HG02870 (cell line): ENCODE data around the gene C20orf202.

Experiments used
- ATAC-seq: cut with Tn5 transposase; IDR thresholded peaks from one replicate; pipeline ENCODE4 v1.9.1; 2021; ENCODE audit warnings: mild to moderate bottlenecking, moderate library complexity; ENCODE audit not compliant: unreplicated experiment

The C20orf202 gene

DNA sequence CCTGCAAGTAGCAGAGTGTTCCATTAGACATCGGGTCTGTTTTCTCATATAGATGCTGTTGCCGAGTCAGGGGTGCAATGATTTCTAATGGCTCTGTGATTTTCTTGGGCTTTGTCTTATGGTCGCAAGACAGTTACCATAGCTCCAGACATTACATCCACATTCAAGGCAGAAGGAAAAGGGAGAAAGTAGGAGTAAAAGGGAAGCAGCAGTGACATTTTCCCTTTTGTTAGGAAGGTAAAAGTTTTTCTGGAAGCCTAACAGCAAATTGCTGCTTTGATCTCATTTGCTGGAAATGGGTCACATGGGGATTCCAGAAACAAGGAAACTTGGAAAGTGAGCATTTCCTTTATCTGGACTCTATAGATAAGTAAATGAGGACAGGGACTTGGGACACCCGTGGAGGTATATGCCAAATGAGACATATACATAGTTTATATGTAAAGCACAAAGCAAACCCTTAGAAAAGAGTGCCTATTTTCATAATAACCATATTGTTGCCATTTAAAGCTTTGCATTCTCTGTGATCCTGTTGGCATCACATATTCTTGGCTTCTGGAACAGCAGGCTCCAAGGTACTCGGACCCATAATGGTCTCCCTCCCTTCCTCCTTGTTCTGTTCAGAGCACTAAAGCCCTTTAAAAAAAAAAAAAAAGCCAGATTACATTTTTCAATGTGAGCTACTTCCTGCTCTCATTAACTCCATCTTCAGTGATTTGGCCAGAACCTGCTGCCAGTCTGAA lies at the start of gene C20orf202:
Gene C20orf202, plus strand, starts transcription at position 693 of the 743 bp plus-strand sequence. CDS start 132 bp downstream, outside the sequence.
- no peak for ATAC-seq

DNA sequence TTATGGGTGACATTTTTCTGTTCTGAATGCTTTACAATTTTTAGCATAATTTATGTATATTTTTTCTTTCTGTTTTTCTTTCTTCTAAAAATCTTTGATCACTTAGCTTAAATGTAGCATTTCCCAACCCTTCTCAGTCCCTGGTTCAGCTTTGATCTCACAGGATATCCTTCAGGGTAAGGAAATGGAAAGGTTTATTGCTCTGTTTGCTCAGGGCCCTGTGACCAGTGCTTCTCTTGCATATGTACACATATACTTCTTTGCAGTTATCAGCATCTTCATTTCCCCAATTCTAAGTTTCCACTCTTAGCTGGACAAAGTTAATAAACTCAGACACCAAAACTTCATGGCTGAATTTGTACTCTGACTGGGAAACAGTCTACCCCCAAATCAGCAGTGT lies 49.0 kb upstream of the C20orf202 start:
- no peak for ATAC-seq

DNA sequence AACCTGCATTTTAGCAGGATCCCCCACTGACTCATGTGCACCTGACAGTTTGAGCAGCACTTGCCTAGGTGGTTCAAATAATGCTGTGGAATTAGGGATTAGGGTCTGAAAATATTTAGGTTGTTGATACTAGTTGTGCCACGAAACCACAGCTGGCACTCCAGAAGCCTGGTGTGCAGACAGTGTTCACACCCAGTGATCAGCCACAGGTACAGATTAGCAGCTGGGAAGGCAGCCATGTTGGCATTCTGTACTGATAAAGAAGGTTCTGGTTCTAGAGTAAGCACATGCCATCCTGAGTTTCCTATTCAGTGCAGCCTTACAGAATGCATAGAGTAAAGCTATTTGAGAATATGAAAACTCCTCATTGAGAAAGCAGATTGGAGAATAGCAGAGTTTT lies 48.6 kb upstream of the C20orf202 start:
- no peak for ATAC-seq

DNA sequence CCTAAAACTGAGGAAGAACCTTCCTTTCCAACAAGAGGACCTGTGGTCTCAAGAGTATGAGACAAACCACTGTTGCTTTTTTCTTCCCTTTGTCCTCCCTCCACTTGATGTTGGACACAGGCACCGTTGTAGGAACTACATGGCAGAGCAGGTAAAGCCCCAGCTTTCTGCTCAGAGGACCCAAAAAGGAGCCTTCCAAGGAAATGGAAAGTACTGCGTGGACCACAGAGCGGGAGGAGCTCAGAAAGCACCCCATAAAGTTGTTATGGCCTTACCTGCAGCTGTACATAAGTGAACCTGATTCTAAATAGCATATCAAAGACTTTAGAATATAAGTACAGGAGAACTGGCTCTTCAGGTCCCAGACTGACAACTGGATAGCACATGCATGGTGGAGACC lies 47.9 kb upstream of the C20orf202 start:
- no peak for ATAC-seq

DNA sequence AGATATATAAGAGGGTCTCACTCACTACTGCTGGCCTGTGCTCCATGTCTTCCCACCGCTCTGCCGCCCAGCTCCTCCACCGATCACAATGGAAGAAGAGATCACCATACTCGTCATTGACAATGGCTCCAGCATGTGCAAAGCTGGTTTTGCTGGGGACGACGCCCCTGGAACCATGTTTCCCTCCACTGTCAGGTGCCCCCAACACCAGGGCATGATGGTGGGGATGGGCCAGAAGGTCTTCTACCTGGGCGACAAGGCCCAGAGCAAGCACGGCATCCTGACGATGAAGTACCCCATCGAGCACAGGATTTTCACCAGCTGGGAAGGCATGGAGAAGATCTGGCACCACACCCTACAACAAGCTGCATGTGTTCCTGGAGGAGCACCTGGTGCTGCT lies 42.8 kb upstream of the C20orf202 start:
- no peak for ATAC-seq

DNA sequence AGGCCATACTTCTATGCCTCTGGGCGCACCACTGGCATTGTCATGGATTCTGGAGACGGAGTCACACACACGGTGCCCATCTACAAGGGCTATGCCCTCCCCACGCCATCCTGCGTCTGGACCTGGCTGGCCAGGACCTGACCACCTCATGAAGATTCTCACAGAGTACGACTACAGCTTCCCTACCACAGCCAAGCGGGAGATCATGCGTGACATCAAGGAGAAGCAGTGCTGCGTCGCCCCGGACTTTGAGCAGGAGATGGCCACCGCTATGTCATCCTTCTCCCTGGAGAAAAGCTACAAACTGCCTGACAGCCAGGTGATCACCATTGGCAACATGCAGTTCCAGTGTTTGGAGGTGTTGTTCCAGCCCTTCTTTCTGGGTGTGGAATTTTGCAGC lies 42.3 kb upstream of the C20orf202 start:
- ATAC-seq: no peak

DNA sequence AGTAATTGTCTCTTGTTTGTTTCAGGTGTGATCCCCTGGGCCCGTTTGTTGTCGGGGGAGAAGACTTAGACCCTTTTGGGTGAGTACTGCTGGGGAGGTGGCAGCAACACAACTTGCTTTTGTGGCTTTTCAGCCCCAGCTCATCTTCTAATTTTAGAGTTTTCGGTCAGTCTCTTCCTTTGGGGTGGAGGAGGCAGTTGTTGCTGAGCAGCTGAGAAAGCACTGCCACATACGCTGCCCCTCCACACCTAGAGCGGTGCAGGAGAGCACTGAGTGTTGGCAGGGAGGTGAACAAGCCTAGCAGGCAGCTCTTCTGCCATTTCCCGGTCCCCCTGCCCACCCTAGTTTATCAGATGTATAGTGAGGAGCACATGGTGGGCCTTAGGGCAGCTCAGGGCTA lies 40.1 kb upstream of the C20orf202 start:
- no peak for ATAC-seq

DNA sequence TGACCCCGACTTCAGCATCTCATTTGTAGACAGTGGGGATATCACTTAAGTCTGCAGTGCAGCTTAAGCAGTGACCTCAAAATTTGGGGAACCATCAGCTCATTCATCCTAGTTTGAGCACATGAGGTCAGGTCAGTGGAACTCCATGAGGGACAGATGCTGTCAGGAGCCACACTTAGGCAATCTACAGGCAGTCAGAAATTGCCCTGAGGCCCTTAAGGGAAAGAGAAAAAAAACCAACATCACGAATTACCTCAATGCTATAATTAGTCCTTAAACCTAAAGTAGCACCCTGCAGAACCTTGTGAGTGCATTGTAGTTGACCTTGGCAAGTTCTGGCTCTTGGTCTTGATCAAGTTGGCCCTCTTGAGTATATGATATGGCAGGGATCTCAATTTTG lies 39.6 kb upstream of the C20orf202 start:
- ATAC-seq: no peak

DNA sequence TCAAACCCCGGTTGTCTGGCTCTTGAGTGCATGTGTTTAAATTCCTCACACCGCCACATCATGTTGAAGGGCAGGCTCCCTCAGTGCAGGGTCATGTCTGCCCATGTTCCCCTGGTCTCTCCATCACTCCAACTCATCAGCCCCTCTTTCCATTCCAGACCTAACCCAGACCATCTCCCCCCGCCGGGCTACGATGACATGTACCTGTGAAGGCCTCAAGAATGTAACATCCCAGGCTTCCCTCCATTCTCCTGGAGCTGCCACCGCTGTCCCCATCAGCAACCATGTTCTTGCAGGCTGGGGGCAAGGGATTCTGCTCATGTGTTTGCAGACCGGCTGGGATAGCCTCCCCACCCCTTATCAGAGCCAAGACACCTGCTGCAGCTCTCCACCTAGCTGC lies 38.4 kb upstream of the C20orf202 start:
- ATAC-seq: no peak

DNA sequence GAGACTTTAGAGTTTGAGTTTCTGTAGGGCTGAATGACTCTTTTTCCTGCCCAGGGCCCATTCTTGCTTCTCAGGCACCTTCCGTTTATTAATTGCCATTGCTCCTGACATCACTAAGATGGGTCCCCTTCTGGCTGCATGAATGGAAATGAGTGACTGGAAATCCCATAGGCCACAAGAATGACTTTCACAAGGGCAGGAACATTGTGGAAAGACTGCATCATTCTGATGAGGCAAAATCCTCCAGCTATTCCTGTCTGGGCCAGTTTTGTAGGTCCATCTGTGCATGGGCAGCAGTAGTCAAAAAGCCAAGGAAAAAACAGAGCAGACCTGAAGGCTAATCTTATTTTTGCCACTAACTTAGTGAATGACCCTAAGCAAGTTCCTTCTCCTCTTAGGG lies 37.7 kb upstream of the C20orf202 start:
- ATAC-seq: no peak

DNA sequence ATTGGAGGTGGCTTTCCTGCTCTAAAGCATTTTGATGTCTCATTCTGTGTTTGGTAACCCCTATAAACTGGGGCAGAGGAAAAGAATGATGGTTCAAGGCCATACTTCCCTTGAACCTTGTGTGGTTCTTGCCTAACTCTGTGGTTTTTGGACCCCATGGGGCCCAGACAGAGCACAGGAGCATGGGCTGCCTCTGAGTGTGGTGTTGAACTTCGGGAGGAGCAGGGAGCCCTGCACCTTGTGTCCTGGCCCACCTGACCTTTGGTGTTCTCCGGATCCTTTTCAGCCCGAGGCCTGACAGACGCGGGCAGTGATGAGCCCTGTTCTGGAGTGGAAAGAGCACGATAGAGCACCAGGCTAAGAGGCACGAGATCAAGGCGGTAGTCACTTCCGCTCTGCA lies 37.3 kb upstream of the C20orf202 start:
- ATAC-seq: no peak

DNA sequence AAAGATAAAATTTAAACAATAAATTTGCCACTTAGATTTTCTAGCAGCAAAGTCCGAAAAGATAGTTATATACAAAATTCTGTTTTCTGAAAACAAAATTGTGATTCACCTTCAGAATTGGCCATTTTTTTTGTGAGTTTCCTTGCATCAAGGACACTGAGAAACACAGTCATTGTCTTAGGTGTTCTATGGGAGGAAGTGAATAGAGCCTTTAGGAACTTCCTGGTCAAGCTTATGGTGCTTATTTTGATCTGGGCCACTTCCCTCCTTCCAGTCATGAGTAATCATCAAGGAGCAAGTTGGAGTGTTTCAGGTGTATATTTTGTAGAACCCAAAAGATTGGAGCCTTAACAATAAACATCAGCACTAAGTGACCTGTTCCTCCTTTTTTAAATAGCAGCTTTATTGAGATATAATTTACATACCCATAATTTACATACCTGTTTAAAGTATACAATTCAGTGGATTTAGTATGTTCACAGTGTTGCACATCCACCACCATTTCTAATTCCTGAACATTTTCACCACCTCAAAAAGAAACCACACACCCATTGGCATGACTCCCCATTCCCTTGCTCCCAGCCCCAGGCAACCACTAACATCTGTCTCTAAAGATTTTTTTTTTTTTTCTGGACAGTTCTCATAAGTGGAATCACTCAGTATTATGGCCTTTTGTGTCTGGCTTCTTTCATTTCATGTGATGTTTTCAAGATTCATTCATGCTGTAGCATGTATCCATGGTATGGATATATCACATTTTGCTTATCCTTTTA lies 36.1 kb upstream of the C20orf202 start:
- no peak for ATAC-seq

DNA sequence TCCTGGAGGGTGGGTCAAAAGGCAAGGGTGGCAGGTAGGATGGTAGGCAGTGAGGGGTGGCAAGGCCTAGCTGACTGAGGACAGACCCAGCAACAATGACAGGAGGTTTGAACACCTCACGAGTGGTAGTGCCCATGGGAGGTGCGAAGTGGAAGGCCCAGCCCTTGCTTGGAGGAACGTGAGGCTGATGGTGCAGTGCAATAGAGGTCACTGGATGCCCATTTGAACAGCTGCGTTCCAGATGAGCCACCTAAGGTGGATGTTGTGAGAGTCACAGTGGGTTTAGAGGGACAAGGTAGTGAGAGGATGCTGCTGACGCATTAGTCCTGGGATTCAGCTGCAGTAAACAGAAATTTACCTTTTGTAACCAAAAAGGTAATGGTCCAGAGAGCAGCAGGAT lies 34.0 kb upstream of the C20orf202 start:
- no peak for ATAC-seq

DNA sequence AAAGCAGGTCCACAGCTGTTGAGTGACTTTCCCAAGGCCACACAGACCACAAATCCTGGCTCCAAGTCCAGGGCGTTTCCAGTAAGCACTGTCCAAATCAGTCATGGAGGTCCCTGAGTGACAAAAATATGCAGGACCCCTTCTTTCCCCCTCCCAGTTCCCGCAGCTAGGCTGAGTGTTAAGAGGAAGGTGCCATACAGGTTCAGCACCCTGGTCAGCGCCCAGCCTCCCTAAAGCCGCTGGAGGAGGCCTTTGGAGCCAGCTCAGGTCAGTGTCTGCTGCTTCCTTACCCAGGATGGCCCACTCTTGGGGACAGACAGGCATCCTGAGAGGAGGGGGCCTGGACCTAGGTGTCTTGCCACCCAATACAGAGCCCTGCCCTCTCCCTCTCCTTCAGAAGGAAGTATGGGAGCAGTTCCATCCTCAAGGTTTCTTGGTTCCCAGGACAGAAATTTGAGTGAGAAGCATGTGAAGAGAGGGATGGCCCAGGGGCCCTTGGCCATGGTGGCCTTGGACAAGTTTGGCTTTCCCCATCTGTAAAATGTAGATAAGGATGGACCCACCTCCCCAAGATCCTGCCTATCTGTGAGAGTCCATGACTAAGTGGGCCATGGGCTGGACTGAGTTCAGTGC lies 31.7 kb upstream of the C20orf202 start:
- no peak for ATAC-seq

DNA sequence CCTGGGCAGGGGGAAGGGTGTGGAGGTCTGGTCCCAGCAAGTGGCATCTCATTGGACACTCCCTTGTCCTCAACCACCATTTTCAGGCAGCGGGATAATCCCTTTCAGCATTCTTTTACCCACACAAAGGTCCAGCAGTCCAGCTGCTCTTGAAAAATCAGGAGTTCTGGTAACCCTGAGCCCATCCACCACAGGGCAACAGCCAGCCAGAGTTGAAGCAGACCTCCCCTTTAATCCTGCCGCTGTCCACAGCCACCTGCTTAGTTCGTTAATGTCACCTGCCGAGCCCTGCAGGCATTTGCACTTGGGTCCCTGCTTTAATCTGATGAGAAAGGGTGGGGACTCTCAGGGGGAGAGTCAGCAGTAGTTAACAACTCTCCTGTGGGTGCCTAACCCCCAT lies 29.6 kb upstream of the C20orf202 start:
- ATAC-seq: no peak

DNA sequence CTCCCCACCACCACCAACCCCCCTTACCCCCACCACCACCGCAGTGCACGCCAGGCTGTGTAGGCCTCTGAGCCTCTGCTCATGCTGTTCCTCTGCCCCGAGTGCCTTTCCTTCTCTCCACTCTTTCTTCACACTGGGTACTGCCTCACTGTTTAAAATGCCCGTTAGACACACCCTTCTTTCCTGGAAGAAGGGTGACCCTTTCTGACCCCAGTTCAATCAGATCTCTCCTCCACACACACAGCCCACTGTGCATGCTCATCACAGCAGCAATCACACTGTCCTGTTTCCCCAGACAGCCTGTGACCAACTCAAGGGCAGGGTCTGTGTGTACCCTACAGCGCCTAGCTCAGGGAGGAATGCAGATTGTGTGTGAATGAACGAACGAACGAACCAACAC lies 28.5 kb upstream of the C20orf202 start:
- no peak for ATAC-seq

DNA sequence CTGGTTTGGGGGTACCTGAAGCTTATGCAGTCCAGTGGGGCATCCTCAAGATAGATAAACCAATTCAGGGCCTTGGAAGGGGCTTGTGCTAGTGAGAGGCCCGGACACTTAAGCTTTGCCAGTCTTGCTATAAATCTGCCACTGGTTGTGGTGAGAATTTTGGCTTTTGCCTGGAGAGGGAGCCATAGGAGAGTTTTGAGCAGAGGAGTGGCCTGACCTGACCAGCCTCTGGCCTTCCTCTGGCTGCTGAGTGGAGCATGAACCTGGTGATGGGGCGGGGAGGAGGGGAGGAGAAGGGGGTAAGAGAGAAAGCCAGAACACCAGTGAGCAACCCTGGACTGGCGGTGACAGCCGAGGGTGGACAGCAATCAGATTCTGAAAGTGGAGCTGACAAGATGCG lies 25.6 kb upstream of the C20orf202 start:
- ATAC-seq: no peak

DNA sequence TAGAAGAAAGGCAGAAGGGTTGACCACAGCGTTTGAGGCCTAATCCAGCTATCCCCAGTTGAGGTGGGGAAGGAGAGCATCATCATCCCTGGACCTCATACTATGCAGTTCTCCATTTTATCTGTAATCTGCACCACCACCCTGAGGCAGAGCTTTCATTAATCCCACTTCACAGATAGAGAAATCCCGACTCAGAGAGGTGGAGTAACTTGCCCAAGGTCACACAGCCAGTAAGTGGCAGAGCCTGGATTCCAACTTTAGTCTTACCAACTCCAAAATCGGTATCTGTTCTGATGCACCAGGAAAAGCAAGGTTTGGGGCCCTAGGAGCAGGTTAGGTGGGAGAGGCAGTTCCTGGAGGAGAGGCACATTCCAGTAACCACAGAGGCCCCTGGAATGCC lies 25.2 kb upstream of the C20orf202 start:
- no peak for ATAC-seq

DNA sequence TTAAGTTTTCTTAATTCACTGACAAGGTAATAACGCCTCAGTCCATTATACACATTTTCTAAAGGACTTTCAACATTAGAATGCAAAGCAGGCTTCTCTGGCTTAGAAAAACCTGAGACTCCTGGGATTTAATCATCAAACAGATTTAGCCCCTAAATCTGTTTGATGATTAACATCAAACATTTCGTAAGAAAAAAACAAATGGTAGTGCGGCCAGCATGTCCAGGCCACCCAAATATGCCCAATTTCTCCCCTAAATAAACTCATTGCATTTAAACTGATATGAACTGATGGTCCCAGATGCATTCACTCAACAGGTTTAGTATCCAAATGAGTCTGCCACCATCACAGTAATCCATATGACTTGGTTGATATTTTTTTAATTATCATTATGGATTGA lies 24.6 kb upstream of the C20orf202 start:
- ATAC-seq: no peak

DNA sequence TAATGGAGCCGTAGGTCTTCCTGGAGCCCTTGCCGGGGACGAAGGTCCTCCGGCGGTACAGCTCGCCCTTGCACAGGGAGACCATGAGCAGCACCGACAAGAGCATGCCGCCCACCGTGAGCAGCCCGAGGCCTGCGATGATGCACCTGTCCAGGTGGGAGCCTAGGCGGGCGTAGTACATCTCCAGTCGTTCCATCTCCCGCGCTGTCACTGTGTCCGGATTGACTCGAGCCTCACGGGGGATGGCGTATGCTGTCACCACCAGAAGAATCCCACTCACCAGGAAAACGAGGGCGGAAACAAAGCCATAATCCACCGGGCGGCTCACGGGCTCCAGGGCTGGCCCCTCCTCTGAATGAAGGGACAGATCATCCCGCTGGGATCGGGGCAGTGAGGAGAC lies 22.3 kb upstream of the C20orf202 start:
- no peak for ATAC-seq

DNA sequence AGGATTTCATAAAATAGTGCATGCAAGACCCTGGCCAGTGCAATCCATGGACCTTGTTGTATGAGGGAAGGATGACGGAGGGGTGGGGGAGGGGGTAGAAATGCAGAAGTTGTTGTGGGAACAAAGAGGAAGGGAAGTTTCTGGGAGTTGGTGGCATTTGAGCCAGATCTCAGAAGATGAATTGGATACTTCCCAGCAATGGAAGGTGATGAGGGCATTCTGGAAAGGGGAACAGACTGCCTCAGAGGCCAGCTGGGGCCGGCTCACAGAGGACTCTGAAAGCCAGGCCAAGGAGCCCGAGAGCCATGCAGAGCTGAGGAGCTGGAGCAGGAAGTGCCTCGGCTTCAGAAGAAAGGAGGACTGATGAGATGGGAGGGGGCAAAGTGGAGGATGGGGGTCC lies 21.1 kb upstream of the C20orf202 start:
- no peak for ATAC-seq

DNA sequence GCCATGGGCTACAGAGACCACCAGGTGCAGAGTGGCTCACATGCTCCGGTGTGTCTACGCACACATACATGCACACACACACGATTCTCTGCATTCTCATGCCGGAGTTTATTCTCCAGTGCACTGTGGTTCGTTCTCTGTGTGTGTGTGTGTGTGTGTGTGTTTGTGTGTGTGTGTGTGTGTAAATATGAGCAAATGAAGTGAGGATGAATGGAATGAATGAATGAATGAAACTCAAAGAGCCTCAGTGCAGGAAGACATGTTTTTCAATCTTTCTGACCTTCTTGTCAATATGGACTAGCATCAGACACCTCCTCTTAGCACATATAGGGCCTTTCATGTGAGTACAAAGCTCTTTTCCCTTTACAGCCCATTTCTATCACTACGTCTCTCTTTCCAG lies 20.1 kb upstream of the C20orf202 start:
- ATAC-seq: no peak
